GM12801 (cell line): ENCODE data around the gene MVB12B.

Source experiments
- TF ChIP-seq, protein P1 (sequence below): IDR thresholded peaks from one replicate; pipeline ENCODE4 v1.5.1; 2011; ENCODE audit warnings: control low read depth; ENCODE audit not compliant: insufficient read length; ENCODE audit errors: extremely low read depth

MVB12B gene

DNA sequence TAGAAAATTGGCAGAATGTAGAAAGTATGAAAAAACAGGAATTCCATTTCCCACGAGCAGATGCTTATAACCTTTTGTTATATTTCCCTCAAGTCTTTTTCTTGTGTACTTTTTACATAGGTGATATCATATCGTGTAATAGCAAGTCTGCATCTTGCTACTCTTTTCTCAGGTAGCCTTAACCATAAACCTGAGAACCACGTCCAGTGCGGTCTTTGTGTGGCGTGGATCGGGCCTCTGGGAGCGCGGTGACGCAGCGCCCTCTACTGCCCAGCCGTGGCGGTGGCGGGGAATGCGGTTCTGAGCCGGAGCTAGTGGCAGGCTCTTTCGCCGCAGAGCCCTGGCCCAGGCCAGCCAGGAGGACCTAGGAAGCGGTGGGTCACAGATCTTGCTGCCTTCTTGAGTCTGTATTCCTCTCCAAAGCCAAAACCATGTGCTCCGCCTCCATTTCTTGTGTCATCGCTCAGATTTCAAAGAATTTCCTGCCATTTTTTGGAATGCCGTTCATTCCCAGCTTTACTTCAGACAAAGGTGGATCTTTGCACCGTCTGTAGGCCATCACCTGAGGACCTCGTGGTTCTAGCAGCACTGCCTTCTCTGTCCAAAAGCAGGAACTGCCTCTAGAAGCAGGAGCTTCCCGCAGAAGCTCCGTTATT, 71.9 kb downstream of the MVB12B start:
- TF ChIP-seq, protein P1, sequence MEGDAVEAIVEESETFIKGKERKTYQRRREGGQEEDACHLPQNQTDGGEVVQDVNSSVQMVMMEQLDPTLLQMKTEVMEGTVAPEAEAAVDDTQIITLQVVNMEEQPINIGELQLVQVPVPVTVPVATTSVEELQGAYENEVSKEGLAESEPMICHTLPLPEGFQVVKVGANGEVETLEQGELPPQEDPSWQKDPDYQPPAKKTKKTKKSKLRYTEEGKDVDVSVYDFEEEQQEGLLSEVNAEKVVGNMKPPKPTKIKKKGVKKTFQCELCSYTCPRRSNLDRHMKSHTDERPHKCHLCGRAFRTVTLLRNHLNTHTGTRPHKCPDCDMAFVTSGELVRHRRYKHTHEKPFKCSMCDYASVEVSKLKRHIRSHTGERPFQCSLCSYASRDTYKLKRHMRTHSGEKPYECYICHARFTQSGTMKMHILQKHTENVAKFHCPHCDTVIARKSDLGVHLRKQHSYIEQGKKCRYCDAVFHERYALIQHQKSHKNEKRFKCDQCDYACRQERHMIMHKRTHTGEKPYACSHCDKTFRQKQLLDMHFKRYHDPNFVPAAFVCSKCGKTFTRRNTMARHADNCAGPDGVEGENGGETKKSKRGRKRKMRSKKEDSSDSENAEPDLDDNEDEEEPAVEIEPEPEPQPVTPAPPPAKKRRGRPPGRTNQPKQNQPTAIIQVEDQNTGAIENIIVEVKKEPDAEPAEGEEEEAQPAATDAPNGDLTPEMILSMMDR: no peak

DNA sequence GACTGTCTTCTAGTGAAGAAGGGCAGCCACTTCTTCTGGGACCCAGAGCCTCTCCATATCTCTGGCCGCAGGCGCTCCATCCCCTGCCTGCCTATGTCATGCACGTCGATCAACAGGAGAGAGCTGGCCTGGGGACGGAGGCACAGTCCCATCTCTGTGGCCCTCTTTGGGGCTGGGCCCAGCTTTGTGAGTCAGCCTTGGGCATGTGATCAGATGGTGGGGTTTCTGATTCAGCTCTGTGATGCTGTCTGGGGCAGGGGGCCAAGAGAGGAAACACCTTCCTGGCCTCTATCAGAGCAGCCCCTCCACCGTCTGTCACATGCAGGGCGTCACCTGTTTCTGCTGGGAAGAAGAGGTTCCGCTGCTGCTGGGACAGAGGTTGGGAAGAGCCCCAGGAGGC, 72.6 kb downstream of the MVB12B start:
- TF ChIP-seq, protein P1: no peak

DNA sequence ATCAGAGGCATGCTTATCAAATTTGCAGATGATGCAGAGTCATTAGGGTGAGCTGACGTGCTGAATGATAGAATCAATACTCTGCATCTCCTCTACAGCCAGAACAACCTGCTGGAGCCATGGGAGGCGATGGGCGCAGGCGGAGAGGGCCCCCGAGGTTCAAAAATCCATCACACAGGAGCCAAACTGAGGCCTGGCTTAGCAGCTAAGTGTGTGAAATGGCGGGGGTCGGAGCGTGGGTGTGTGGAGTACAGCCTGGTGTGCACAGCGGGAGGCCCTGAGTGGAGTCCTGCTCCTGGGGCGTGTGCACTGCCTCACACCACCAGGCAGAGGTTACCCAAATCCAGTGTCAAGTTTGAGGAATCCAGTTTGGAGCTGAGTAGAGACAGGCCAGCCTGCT, 73.2 kb downstream of the MVB12B start:
- TF ChIP-seq, protein P1: no peak

DNA sequence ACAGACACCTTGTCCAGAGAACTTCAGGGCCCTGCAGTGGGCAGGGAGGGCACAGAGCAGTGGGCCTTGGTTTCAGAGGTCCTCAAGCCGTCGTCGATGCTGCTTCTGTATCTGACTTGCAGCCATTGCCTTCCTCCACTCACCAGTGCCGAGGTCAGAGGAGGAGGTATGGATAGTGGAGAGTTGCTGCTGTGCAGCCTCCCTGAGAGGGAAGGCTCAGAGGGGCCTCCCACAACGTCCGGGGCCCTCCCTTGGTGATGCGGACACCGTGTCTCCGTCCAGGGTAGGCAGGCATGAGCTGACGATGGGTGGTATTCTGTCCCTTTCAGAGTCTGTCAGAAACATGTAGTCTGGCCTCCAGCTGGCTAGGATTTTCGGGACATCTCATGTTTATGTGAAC, 73.9 kb downstream of the MVB12B start:
- TF ChIP-seq, protein P1: no peak

DNA sequence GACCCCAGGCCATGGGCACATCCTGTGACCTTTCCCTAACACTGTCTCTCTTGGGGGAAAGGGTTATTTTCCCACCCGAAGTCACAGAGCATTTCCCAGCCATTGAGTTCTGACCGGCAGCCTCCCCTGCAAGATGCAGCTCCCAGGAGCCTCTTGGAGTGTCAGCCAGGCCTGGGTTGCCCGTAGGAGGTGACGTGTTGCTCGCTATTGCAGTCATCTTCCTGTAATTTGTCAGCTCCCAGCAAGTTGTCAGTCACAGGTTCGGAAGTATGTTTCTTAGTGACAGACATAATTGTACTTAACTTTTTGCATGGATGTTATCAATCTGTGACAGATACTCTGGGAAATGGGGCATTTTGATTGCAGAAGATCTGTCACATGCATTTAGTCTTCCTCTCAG, 74.5 kb downstream of the MVB12B start:
- TF ChIP-seq, protein P1: no peak

DNA sequence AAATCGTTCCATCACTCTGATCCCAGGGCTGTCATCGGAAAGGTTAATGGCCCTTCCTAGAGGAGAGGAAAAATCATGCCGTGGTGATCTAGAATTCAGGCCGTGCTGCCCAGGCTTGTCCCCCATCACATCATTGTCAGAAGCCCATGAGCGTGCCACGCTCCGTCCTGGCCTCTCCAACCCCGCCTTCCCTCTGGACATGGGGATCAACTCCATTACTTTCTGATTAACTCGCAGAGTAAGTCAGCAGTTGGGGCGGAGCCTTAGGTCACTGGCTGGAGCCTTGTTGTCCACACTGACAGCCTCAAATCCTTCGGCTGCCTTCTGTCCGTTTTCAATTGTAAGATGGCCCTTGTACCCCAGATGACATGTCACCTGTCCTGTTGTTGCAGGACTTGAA, 75.0 kb downstream of the MVB12B start:
- TF ChIP-seq, protein P1: no peak

DNA sequence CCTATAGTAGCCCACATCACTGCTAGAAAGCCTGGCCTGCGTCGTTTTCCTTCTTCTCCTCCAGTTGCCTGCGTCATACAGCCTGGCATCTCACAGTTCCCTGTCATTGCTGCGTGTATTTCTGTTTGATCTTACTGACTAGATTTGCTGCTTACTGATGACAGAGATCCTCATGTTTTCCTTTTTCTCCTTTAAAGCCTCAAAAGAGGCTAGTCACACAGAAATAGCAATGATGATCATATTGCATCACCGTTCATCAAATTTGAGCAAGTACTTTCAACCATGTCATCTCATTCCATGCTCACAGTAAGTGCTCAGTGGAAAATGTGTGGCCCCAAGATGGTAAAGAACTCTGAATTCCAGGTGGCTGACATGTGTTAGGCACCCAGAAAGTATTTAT, 76.8 kb downstream of the MVB12B start:
- TF ChIP-seq, protein P1: no peak

DNA sequence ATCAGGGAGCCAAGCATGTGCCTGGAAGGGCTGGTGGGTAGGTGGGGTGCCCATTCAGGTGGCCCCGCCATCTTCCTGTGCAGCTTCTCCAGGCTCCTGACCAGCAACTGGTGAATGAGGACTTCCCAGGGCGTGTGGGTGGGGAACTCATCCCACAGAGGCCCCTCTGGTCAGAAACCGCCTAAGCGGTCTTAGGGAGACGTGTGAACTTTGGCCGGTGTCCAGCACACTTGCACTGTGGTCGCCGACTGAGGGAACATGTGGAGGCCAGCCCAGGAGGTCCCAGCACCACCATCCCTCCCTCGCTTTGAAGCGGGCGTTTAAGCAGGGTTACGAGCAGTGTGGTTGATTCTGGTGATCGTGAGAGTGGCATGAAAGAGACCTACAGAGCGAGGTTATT, 77.8 kb downstream of the MVB12B start:
- TF ChIP-seq, protein P1: no peak
